Endothelial cell of umbilical vein (primary cell): ENCODE measurements around the gene RPS29.

ENCODE experiments used
- EZH2 ChIP-seq: IDR thresholded peaks from 2 replicates; pipeline ENCODE4 v1.6.1; 2012; ENCODE audit warnings: borderline replicate concordance, low read depth, mild to moderate bottlenecking, moderate library complexity, low read length, inconsistent platforms; ENCODE audit not compliant: severe bottlenecking
- JUN ChIP-seq: IDR thresholded peaks from 2 replicates; pipeline ENCODE4 v1.6.1; 2011; ENCODE audit warnings: borderline replicate concordance, low read depth; ENCODE audit not compliant: insufficient read length, insufficient read depth
- MYC ChIP-seq: IDR thresholded peaks from one replicate; pipeline ENCODE4 v1.6.1; 2011; ENCODE audit warnings: mild to moderate bottlenecking, low read depth, low read length
- POLR2A ChIP-seq: IDR thresholded peaks from 2 replicates; pipeline ENCODE4 v1.6.1; 2012; ENCODE audit warnings: low read depth, mild to moderate bottlenecking, control low read depth, low read length
- POLR2AphosphoS5 ChIP-seq: IDR thresholded peaks from 2 replicates; pipeline ENCODE4 v1.6.1; 2012; ENCODE audit warnings: low read depth, mild to moderate bottlenecking, control low read depth, low read length, moderate library complexity; ENCODE audit not compliant: insufficient read depth
- TF ChIP-seq, protein P1 (sequence below), 2 donors: IDR thresholded peaks; 1 replicate in 1 of 2; 2 replicates in 1 of 2; pipeline ENCODE4 v1.5.1; 2011; ENCODE audit warnings: low read length in 2 of 2, mild to moderate bottlenecking in 2 of 2, moderate library complexity in 2 of 2, control low read depth in 1 of 2, inconsistent platforms in 1 of 2, low read depth in 1 of 2; ENCODE audit not compliant: insufficient read depth in 1 of 2; ENCODE audit errors: extremely low read depth in 1 of 2
- TF ChIP-seq, protein P2 (sequence below): IDR thresholded peaks from 2 replicates; pipeline ENCODE4 v1.6.1; 2011; ENCODE audit not compliant: insufficient read depth, insufficient read length

DNA sequence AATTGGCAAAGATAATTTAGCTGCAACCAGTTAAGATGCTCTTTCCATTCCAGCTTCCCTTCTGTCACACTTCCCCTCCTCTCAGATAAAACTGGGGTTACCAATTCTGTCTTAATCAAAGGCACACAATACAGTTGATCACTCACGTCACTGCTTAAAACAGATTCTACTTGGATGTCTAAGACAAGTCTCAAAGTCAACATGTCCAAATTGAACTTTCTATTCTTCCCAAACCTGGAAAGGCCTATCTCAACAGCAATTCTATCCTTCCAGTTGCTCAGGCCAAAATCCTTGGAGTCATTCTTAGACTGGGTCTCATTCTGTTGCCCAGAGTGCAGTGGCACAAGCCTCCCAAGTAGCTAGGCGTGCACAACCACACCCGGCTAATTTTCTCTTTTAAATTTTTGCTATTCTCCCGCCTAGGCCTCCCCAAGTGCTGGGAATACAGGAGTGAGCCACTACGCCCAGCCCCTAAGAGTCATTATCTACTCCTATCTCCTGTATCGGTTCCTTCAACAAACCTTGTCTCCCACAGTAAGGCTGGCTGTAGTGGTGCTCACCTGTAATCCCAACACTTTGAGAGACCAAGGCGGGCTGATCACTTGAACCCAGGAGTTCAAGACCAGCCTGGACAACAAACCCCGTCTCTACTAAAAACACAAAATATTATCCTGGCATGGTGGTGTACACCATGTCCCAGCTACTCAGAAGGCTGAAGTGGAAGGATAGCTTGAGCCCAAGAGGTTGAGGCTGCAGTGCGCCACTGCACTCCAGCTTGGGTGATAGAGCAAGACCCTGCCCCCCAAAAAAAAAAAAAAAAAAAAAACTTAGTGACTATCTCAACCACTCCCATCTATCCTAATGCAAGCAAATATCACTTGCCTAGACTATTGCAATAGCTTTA lies 4.7 kb downstream of the RPS29 start:
- TF ChIP-seq, protein P1, sequence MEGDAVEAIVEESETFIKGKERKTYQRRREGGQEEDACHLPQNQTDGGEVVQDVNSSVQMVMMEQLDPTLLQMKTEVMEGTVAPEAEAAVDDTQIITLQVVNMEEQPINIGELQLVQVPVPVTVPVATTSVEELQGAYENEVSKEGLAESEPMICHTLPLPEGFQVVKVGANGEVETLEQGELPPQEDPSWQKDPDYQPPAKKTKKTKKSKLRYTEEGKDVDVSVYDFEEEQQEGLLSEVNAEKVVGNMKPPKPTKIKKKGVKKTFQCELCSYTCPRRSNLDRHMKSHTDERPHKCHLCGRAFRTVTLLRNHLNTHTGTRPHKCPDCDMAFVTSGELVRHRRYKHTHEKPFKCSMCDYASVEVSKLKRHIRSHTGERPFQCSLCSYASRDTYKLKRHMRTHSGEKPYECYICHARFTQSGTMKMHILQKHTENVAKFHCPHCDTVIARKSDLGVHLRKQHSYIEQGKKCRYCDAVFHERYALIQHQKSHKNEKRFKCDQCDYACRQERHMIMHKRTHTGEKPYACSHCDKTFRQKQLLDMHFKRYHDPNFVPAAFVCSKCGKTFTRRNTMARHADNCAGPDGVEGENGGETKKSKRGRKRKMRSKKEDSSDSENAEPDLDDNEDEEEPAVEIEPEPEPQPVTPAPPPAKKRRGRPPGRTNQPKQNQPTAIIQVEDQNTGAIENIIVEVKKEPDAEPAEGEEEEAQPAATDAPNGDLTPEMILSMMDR (IDR thresholded peaks at IDR 0.05; ENCODE audit: extremely low read depth in 1 of 2, insufficient read depth in 1 of 2, low read depth in 1 of 2, low read length in 2 of 2), result no peak
- peak; percentile 28 for TF ChIP-seq POLR2AphosphoS5
- TF ChIP-seq, protein P2, sequence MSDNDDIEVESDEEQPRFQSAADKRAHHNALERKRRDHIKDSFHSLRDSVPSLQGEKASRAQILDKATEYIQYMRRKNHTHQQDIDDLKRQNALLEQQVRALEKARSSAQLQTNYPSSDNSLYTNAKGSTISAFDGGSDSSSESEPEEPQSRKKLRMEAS, result no peak
- no peak for TF ChIP-seq POLR2A
- TF ChIP-seq MYC, result no peak
- no peak for TF ChIP-seq EZH2
- TF ChIP-seq JUN, result no peak
